Osteocyte (in vitro differentiated cells): ENCODE data around the gene PKLR. TPM values are rescaled to one million over a fixed set of nuclear protein-coding genes. Genes with fewer than 3 reads are reported as not detected.

Experiments used
- DNase-seq: peaks from one replicate; pipeline ENCODE4 v3.0.0; 2021; ENCODE audit warnings: mixed read lengths; ENCODE audit not compliant: unreplicated experiment; ENCODE audit errors: extremely low spot score
- H3K27ac Mint-ChIP-seq: one replicate; pipeline ENCODE4 v1.8.0; 2021; ENCODE audit warnings: mild to moderate bottlenecking, mixed read lengths; ENCODE audit not compliant: unreplicated experiment
- H3K27me3 Mint-ChIP-seq: one replicate; pipeline ENCODE4 v1.8.0; 2021; ENCODE audit warnings: mixed read lengths; ENCODE audit not compliant: unreplicated experiment
- H3K36me3 Mint-ChIP-seq: one replicate; pipeline ENCODE4 v1.8.0; 2021; ENCODE audit warnings: mixed read lengths; ENCODE audit not compliant: unreplicated experiment
- H3K4me1 Mint-ChIP-seq: one replicate; pipeline ENCODE4 v1.8.0; 2021; ENCODE audit warnings: mixed read lengths; ENCODE audit not compliant: unreplicated experiment
- H3K4me3 Mint-ChIP-seq: one replicate; pipeline ENCODE4 v1.8.0; 2021; ENCODE audit warnings: mild to moderate bottlenecking, moderate library complexity, mixed read lengths; ENCODE audit not compliant: unreplicated experiment
- H3K9me3 Mint-ChIP-seq: one replicate; pipeline ENCODE4 v1.8.0; 2021; ENCODE audit warnings: mixed read lengths; ENCODE audit not compliant: unreplicated experiment
- CTCF ChIP-seq: fragments of 200-600 bp; sonication (generic); IDR thresholded peaks from 2 replicates; pipeline ENCODE4 v1.5.0; 2021; ENCODE audit warnings: antibody characterized with exemption, mild to moderate bottlenecking, moderate library complexity
- total RNA-seq: library from RNA; stranded (reverse); gene quantifications from 2 replicates; pipeline ENCODE4 v1.2.1, GENCODE V29; 2021

The PKLR gene
- total RNA-seq, 1 donor from 2014 or later = not detected

- Mint-ChIP-seq H3K9me3 (no peaks in the 10 kb centered on the region), H3K27ac (peak overlapping the region; percentile 43), H3K4me3 (peak overlapping the region; percentile 1), H3K36me3 (peaks cover 40% of the 10 kb centered on the region), H3K4me1 (peaks cover 22% of the 10 kb centered on the region), H3K27me3 (no peaks in the 10 kb centered on the region)
- DNase-seq = no peak
- TF ChIP-seq CTCF = no peak
Observed at GRCh38 chr1:155263067-155263466, 38.2 kb downstream of the PKLR start.

GRCh38 chr1:155261852-155262673 is 39.2 kb downstream of the PKLR start, which contains the start of gene SCAMP3:
SCAMP3 (minus strand) TSS chr1:155262360; CDS start chr1:155262151, 209 bp downstream.
- Mint-ChIP-seq H3K36me3 (peaks cover 38% of the 10 kb centered on the region), H3K27ac (peak within 1 kb of the TSS; percentile 93), H3K4me3 (peak within 1 kb of the TSS; percentile 97), H3K9me3 (no peaks in the 10 kb centered on the region), H3K27me3 (no peaks in the 10 kb centered on the region), H3K4me1 (peaks cover 22% of the 10 kb centered on the region)
- DNase-seq = peak; percentile 97
- TF ChIP-seq CTCF = no peak

- no peak for DNase-seq
- no peak for TF ChIP-seq CTCF
- H3K4me1 Mint-ChIP-seq = peaks cover 26% of the 10 kb centered on the region
- H3K9me3 Mint-ChIP-seq = no peaks in the 10 kb centered on the region
- H3K4me3 Mint-ChIP-seq = peak overlapping the region; percentile 97
- H3K36me3 Mint-ChIP-seq = peaks cover 35% of the 10 kb centered on the region
- H3K27me3 Mint-ChIP-seq = no peaks in the 10 kb centered on the region
- peak overlapping the region; percentile 93 for H3K27ac Mint-ChIP-seq
Observed at GRCh38 chr1:155261493-155261851, 39.8 kb downstream of the PKLR start.

GRCh38 chr1:155260276-155260675 is 41.0 kb downstream of the PKLR start:
- no peak for DNase-seq
- TF ChIP-seq CTCF = no peak
- Mint-ChIP-seq H3K4me1 (peaks cover 32% of the 10 kb centered on the region), H3K9me3 (no peaks in the 10 kb centered on the region), H3K27ac (peak overlapping the region; percentile 27), H3K27me3 (no peaks in the 10 kb centered on the region), H3K36me3 (peaks cover 29% of the 10 kb centered on the region), H3K4me3 (no peak overlapping the region)

- no peak for TF ChIP-seq CTCF
- H3K9me3 Mint-ChIP-seq = no peaks in the 10 kb centered on the region
- no peak for DNase-seq
- peak overlapping the region; percentile 95 for H3K27ac Mint-ChIP-seq
- peak overlapping the region; percentile 79 for H3K4me3 Mint-ChIP-seq
- H3K4me1 Mint-ChIP-seq = peaks cover 36% of the 10 kb centered on the region
- no peaks in the 10 kb centered on the region for H3K27me3 Mint-ChIP-seq
- H3K36me3 Mint-ChIP-seq = peaks cover 12% of the 10 kb centered on the region
Observed at GRCh38 chr1:155256058-155256852, 45.0 kb downstream of the PKLR start.
